CD14-positive monocyte (primary cell): ENCODE measurements around the gene INO80C. TPM values are rescaled to one million over a fixed set of nuclear protein-coding genes. Genes with fewer than 3 reads are reported as not detected.

Source experiments
- DNase-seq, 3 donors: peaks; one replicate each; pipeline ENCODE4 v3.0.0-alpha.2; 2011 to 2022
- H2AFZ ChIP-seq: 2 replicates; pipeline ENCODE4 v1.6.0; 2012; ENCODE audit warnings: mild to moderate bottlenecking, low read depth, low read length, inconsistent platforms; ENCODE audit not compliant: insufficient read depth, poor library complexity, severe bottlenecking
- H3K27ac ChIP-seq, 2 donors: 1 replicate in 1 of 2; 2 replicates in 1 of 2; pipeline ENCODE4 v1.5.1; 2012 to 2013; ENCODE audit warnings: low read length in 2 of 2, control low read depth in 1 of 2, inconsistent platforms in 1 of 2, low read depth in 1 of 2, mild to moderate bottlenecking in 1 of 2
- H3K27me3 ChIP-seq, 2 donors: one replicate each; pipeline versions ENCODE4 v1.6.0 to v1.6.1; 2011 to 2013; ENCODE audit warnings: low read length in 2 of 2; ENCODE audit not compliant: control insufficient read depth in 2 of 2, insufficient read depth in 2 of 2
- H3K36me3 ChIP-seq, 2 donors: replicated peaks in 1 of 2; 1 replicate in 1 of 2; 2 replicates in 1 of 2; pipeline versions ENCODE4 v1.5.1 to v1.6.1; 2012 to 2013; ENCODE audit warnings: low read length in 2 of 2, control low read depth in 1 of 2, inconsistent platforms in 1 of 2, mild to moderate bottlenecking in 1 of 2; ENCODE audit not compliant: insufficient read depth in 2 of 2, control insufficient read depth in 1 of 2
- H3K4me1 ChIP-seq, 2 donors: 1 replicate in 1 of 2; 2 replicates in 1 of 2; pipeline versions ENCODE4 v1.5.1 to v1.6.1; 2012 to 2013; ENCODE audit warnings: low read length in 2 of 2, control low read depth in 1 of 2, inconsistent platforms in 1 of 2, mild to moderate bottlenecking in 1 of 2, moderate library complexity in 1 of 2; ENCODE audit not compliant: insufficient read depth in 2 of 2, control insufficient read depth in 1 of 2
- H3K4me2 ChIP-seq: replicated peaks from 2 replicates; pipeline ENCODE3; 2012; ENCODE audit warnings: low read length, moderate library complexity, mild to moderate bottlenecking; ENCODE audit not compliant: poor library complexity, severe bottlenecking; ENCODE audit errors: extremely low read depth
- H3K4me3 ChIP-seq, 3 experiments: fragments of 200-600 bp in 1 of 3; sonication (generic) in 1 of 3; replicated peaks in 1 of 3; 1 replicate in 2 of 3; 2 replicates in 1 of 3; pipeline ENCODE4 v1.5.1; 2011 to 2013; ENCODE audit warnings: low read length in 3 of 3, mild to moderate bottlenecking in 3 of 3, control low read depth in 2 of 3, low read depth in 2 of 3, inconsistent platforms in 1 of 3, moderate library complexity in 1 of 3
- H3K79me2 ChIP-seq: 2 replicates; pipeline ENCODE4 v1.6.0; 2012; ENCODE audit warnings: mild to moderate bottlenecking, control low read depth, inconsistent platforms, low read length, moderate library complexity; ENCODE audit not compliant: insufficient read depth
- H3K9ac ChIP-seq: 2 replicates; pipeline ENCODE4 v1.6.0; 2017; ENCODE audit warnings: low read length, mild to moderate bottlenecking; ENCODE audit not compliant: insufficient read depth, poor library complexity, severe bottlenecking
- H3K9me3 ChIP-seq, 2 donors: replicated peaks in 1 of 2; 1 replicate in 1 of 2; 2 replicates in 1 of 2; pipeline versions ENCODE4 v1.5.1 to v1.6.1; 2012 to 2013; ENCODE audit warnings: low read length in 2 of 2, control low read depth in 1 of 2; ENCODE audit not compliant: control insufficient read depth in 1 of 2, insufficient read depth in 1 of 2
- H4K20me1 ChIP-seq: 2 replicates; pipeline ENCODE4 v1.6.0; 2012; ENCODE audit warnings: mild to moderate bottlenecking, low read length, control low read depth, moderate library complexity; ENCODE audit not compliant: insufficient read depth
- H3K27ac Mint-ChIP-seq, 7 donors: one replicate each; pipeline ENCODE4 v1.8.0; 2020; ENCODE audit warnings: mild to moderate bottlenecking in 7 of 7, mixed read lengths in 7 of 7, moderate library complexity in 6 of 7, inconsistent platforms in 2 of 7
- H3K27me3 Mint-ChIP-seq, 3 donors: one replicate each; pipeline ENCODE4 v1.8.0; 2021 to 2022; ENCODE audit warnings: low read depth in 3 of 3, mild to moderate bottlenecking in 3 of 3, mixed read lengths in 3 of 3, moderate library complexity in 3 of 3, inconsistent platforms in 1 of 3
- H3K36me3 Mint-ChIP-seq, 2 donors: one replicate each; pipeline ENCODE4 v1.8.0; 2020; ENCODE audit warnings: mixed read lengths in 2 of 2, inconsistent platforms in 1 of 2, mild to moderate bottlenecking in 1 of 2
- H3K4me1 Mint-ChIP-seq: one replicate; pipeline ENCODE4 v1.8.0; 2020; ENCODE audit warnings: mild to moderate bottlenecking, mixed read lengths
- H3K4me3 Mint-ChIP-seq, 2 donors: one replicate each; pipeline ENCODE4 v1.8.0; 2020; ENCODE audit warnings: mild to moderate bottlenecking in 2 of 2, mixed read lengths in 2 of 2, moderate library complexity in 1 of 2
- H3K9me3 Mint-ChIP-seq, 7 donors: one replicate each; pipeline ENCODE4 v1.8.0; 2020 to 2022; ENCODE audit warnings: mixed read lengths in 7 of 7, mild to moderate bottlenecking in 6 of 7, moderate library complexity in 6 of 7, inconsistent platforms in 2 of 7
- WGBS: methylation state at CpG from one replicate; pipeline ENCODE4 v1.1.5; 2013; ENCODE audit warnings: missing lambda C conversion rate; ENCODE audit not compliant: insufficient coverage; 5-methylcytosine and 5-hydroxymethylcytosine counted together
- intact Hi-C, 2 donors: fragments of 100-400 bp; cut with micrococcal nuclease; formaldehyde crosslinking; loops; one replicate each; pipeline versions ENCODE4 v1.15.0 to v1.15.1; 2023
- polyA plus RNA-seq, 3 donors: library from polyadenylated mRNA; depleted of rRNA in 1 of 3; unstranded in 2 of 3; stranded (reverse) in 1 of 3; fragments of 300-500 nt in 2 of 3; fragments of >200 nt in 1 of 3; fragmentation: Illumina TruSeq in 2 of 3; gene quantifications; 1 replicate in 2 of 3; 2 replicates in 1 of 3; pipeline ENCODE4 v1.2.3, GENCODE V29; 2012 to 2021
- TF ChIP-seq, protein P1 (sequence below): fragments of 200-600 bp; IDR thresholded peaks from one replicate; pipeline ENCODE4 v1.8.0; 2022; ENCODE audit warnings: antibody characterized with exemption, mild to moderate bottlenecking

Gene INO80C
- polyA plus RNA-seq, 3 donors = 17.7 to 27.9 (median 22.3) TPM

DNA sequence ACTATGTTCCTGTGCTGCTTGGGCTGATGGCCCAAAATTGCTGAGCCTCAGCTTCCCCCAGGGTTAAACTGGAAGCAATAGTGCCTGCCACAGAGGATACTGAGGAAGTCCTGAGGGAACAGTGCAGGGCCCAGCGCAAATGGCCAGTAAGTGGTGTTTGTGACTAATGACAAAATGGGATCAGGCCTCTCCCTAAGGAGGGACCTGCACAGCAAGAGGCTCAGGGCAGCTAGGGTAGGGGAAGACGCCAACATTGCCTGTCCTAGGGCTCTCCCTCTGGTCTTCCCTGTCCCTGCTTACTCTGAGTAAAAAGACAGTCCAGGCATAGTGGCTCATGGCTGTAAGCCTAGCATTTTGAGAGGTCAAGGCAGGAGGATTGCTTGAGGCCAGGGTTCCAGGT lies 37.8 kb downstream of the INO80C start:
- no peak overlapping the region for H2AFZ ChIP-seq
- no peak overlapping the region for H3K27ac ChIP-seq
- peaks cover 5 to 8% of the 10 kb centered on the region in 2 donors for H3K4me1 ChIP-seq
- peaks cover 16% of the 10 kb centered on the region for H3K4me1 Mint-ChIP-seq
- H3K4me2 ChIP-seq = no peak overlapping the region
- no peaks in the 10 kb centered on the region for H3K79me2 ChIP-seq
- no peaks in the 10 kb centered on the region for H4K20me1 ChIP-seq
- TF ChIP-seq, protein P1, sequence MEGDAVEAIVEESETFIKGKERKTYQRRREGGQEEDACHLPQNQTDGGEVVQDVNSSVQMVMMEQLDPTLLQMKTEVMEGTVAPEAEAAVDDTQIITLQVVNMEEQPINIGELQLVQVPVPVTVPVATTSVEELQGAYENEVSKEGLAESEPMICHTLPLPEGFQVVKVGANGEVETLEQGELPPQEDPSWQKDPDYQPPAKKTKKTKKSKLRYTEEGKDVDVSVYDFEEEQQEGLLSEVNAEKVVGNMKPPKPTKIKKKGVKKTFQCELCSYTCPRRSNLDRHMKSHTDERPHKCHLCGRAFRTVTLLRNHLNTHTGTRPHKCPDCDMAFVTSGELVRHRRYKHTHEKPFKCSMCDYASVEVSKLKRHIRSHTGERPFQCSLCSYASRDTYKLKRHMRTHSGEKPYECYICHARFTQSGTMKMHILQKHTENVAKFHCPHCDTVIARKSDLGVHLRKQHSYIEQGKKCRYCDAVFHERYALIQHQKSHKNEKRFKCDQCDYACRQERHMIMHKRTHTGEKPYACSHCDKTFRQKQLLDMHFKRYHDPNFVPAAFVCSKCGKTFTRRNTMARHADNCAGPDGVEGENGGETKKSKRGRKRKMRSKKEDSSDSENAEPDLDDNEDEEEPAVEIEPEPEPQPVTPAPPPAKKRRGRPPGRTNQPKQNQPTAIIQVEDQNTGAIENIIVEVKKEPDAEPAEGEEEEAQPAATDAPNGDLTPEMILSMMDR = no peak
- no peak overlapping the region for H3K4me3 ChIP-seq
- no peaks in the 10 kb centered on the region for H3K9me3 ChIP-seq
- H3K27me3 Mint-ChIP-seq = peaks cover 0 to 3% (median 2%) of the 10 kb centered on the region in 3 donors
- no peak overlapping the region for H3K4me3 Mint-ChIP-seq
- H3K9me3 Mint-ChIP-seq = no peaks in the 10 kb centered on the region
- DNase-seq = no peak
- H3K27me3 ChIP-seq = no peaks in the 10 kb centered on the region
- 50% methylated on average over 2 of the region's 2 CpGs for WGBS
- intact Hi-C loops = no loop called here
- no peak overlapping the region for H3K27ac Mint-ChIP-seq
- H3K9ac ChIP-seq = no peak overlapping the region
- H3K36me3 ChIP-seq = no peaks in the 10 kb centered on the region
- H3K36me3 Mint-ChIP-seq = peaks cover 0 to 2% of the 10 kb centered on the region in 2 donors

DNA sequence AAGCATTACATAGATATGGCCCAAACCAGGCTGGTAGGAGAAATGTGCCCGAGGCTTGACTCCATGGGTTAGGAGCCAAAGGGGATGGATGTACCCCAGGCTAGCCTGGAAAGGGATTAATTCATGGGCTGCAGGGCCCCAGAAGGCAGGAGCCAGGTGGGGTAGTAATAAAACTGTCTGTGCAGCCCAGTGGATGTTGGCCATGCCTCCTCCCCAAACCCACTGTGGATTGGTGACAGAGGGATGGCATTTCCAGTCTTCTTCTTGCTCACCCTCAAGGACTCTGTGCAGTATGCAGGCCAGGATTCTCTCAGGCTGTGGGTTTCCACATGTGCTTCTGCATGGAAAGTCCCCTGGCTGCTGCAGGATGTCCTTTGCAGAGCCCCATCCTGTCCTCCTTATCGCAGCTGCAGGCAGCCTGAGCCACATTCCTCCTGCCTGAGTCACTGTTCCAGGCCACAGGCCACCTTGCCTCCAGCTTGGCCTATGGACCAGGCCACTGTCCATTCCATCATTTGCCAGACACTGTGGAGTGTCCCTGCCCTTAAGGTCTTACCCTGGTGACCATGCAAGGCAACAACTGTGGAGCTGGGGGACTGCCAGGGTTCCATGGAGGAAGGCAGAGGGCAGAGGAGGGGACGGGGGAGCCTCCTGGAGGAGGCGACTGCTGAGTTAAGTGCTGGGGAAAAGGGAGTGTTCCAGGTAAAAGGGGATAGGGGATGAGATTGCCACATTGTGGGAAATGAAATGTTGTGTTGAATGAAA lies 38.9 kb downstream of the INO80C start:
- DNase-seq = no peak
- 67% methylated on average over 4 of the region's 4 CpGs for WGBS
- Mint-ChIP-seq H3K4me1 (peaks cover 9% of the 10 kb centered on the region), H3K4me3 (no peak overlapping the region), H3K27ac (peak overlapping the region in 1 of 7 donors; percentile 72), H3K27me3 (peaks cover 0 to 3% (median 2%) of the 10 kb centered on the region in 3 donors), H3K9me3 (no peaks in the 10 kb centered on the region), H3K36me3 (peaks cover 0 to 2% of the 10 kb centered on the region in 2 donors)
- Histone ChIP-seq H3K4me2 (no peak overlapping the region), H2AFZ (no peak overlapping the region), H3K27me3 (no peaks in the 10 kb centered on the region), H3K36me3 (no peaks in the 10 kb centered on the region), H3K9me3 (no peaks in the 10 kb centered on the region), H3K9ac (no peak overlapping the region), H3K4me1 (no peaks in the 10 kb centered on the region), H4K20me1 (no peaks in the 10 kb centered on the region), H3K4me3 (no peak overlapping the region), H3K27ac (no peak overlapping the region), H3K79me2 (no peaks in the 10 kb centered on the region)
- TF ChIP-seq, protein P1 = no peak
- intact Hi-C loops = no loop called here
